Fibroblast of mammary gland (primary cell): ENCODE data around the gene ADA.

Experiments used
- DNase-seq: peaks from one replicate; pipeline ENCODE4 v3.0.0-alpha.2; 2010; ENCODE audit warnings: low read depth
- H3K4me3 ChIP-seq: 2 replicates; pipeline ENCODE4 v1.5.1; 2011; ENCODE audit warnings: low read depth, mild to moderate bottlenecking, low read length, moderate library complexity; ENCODE audit not compliant: control insufficient read depth
- CTCF ChIP-seq: conservative IDR thresholded peaks from 2 replicates; pipeline ENCODE4 v1.5.1; 2011; ENCODE audit warnings: low read depth, low read length, inconsistent platforms; ENCODE audit not compliant: control insufficient read depth, insufficient read depth

Gene ADA

GRCh38 chr20:44603327-44603726 lies 48.2 kb downstream of the ADA start:
- no peak for TF ChIP-seq CTCF
- DNase-seq: no peak
- no peak overlapping the region for H3K4me3 ChIP-seq

GRCh38 chr20:44601801-44602204 lies 49.7 kb downstream of the ADA start:
- peak; percentile 84 for DNase-seq
- no peak for TF ChIP-seq CTCF
- H3K4me3 ChIP-seq: no peak overlapping the region

GRCh38 chr20:44601236-44601671 lies 50.2 kb downstream of the ADA start:
- no peak for TF ChIP-seq CTCF
- no peak overlapping the region for H3K4me3 ChIP-seq
- no peak for DNase-seq

- TF ChIP-seq CTCF: no peak
- peak; percentile 67 for DNase-seq
- no peak overlapping the region for H3K4me3 ChIP-seq
These were observed 50.7 kb downstream of the ADA start for GRCh38 chr20:44600758-44601201.

GRCh38 chr20:44600301-44600700 lies 51.2 kb downstream of the ADA start:
- H3K4me3 ChIP-seq: no peak overlapping the region
- no peak for TF ChIP-seq CTCF
- DNase-seq: no peak

- TF ChIP-seq CTCF: no peak
- no peak for DNase-seq
- H3K4me3 ChIP-seq: no peak overlapping the region
These were observed 51.8 kb downstream of the ADA start for GRCh38 chr20:44599715-44600114.
